GM12878 (cell line): ENCODE results near the gene TRIM49D2.
"Not testable (repeated sequence)": the region's sequence is repeated elsewhere in the genome, so short reads cannot be mapped to it uniquely, and the experiment has no call there.

Source experiments
- ELK1 ChIP-seq: IDR thresholded peaks from 2 replicates; pipeline ENCODE4 v1.6.1; 2012; ENCODE audit warnings: low read depth, low read length, improper control_type of control experiment
- GABPA ChIP-seq: IDR thresholded peaks from 2 replicates; pipeline ENCODE4 v1.6.1; 2014; ENCODE audit warnings: antibody characterized with exemption, low read depth, mild to moderate bottlenecking, inconsistent platforms
- KDM1A ChIP-seq: fragments of 200-600 bp; sonication (generic); IDR thresholded peaks from 2 replicates; pipeline ENCODE4 v1.6.1; 2016; ENCODE audit warnings: borderline replicate concordance
- POLR2AphosphoS2 ChIP-seq: IDR thresholded peaks from 2 replicates; pipeline ENCODE4 v1.6.1; 2011; ENCODE audit warnings: low read depth, mild to moderate bottlenecking, low read length, improper control_type of control experiment, moderate library complexity
- RBBP5 ChIP-seq: fragments of 200-600 bp; sonication (generic); conservative IDR thresholded peaks from 2 replicates; pipeline ENCODE4 v1.6.1; 2016
- REST ChIP-seq: IDR thresholded peaks from 2 replicates; pipeline ENCODE4 v1.6.1; 2012; ENCODE audit warnings: mild to moderate bottlenecking, low read depth, low read length

GRCh38 chr11:89960833-89961232 lies 37.0 kb downstream of the TRIM49D2 start:
- not testable (repeated sequence) for TF ChIP-seq ELK1, RBBP5, REST, GABPA, POLR2AphosphoS2, KDM1A
